Hepatocyte (in vitro differentiated cells): Measurements from ENCODE around the gene CYP8B1. TPM values are rescaled to one million over a fixed set of nuclear protein-coding genes. Genes with fewer than 3 reads are reported as not detected.

Experiments
- DNase-seq: peaks from one replicate; pipeline ENCODE4 v3.0.0-alpha.2; 2016; ENCODE audit warnings: low spot score
- H2AFZ ChIP-seq: fragments of 200-600 bp; sonication (generic); 2 replicates; pipeline ENCODE4 v1.6.0; 2016; ENCODE audit warnings: antibody characterized with exemption, mild to moderate bottlenecking
- H3K27ac ChIP-seq: fragments of 200-600 bp; sonication (generic); 2 replicates; pipeline ENCODE4 v1.5.1; 2016; ENCODE audit warnings: mild to moderate bottlenecking
- H3K27me3 ChIP-seq: fragments of 200-600 bp; sonication (generic); 2 replicates; pipeline ENCODE4 v1.6.1; 2016
- H3K36me3 ChIP-seq: fragments of 200-600 bp; sonication (generic); replicated peaks from 2 replicates; pipeline ENCODE4 v1.5.1; 2016; ENCODE audit warnings: low read depth; ENCODE audit not compliant: insufficient read depth
- H3K4me1 ChIP-seq: fragments of 200-600 bp; sonication (generic); 2 replicates; pipeline ENCODE4 v1.5.1; 2016; ENCODE audit warnings: mild to moderate bottlenecking, moderate library complexity; ENCODE audit not compliant: insufficient read depth
- H3K4me2 ChIP-seq: fragments of 200-600 bp; sonication (generic); 2 replicates; pipeline ENCODE4 v1.6.0; 2016
- H3K4me3 ChIP-seq: fragments of 200-600 bp; sonication (generic); 2 replicates; pipeline ENCODE4 v1.5.1; 2016; ENCODE audit warnings: mild to moderate bottlenecking
- H3K79me2 ChIP-seq: fragments of 200-600 bp; sonication (generic); 2 replicates; pipeline ENCODE4 v1.6.0; 2017; ENCODE audit warnings: mild to moderate bottlenecking
- H3K9me2 ChIP-seq: fragments of 200-600 bp; sonication (generic); replicated peaks from 2 replicates; pipeline ENCODE4 v1.6.0; 2017; ENCODE audit warnings: mild to moderate bottlenecking; ENCODE audit not compliant: insufficient read depth
- H3K9me3 ChIP-seq: fragments of 200-600 bp; sonication (generic); 2 replicates; pipeline ENCODE4 v1.5.1; 2016; ENCODE audit warnings: low read depth, mild to moderate bottlenecking
- H4K20me1 ChIP-seq: fragments of 200-600 bp; sonication (generic); 2 replicates; pipeline ENCODE4 v1.6.0; 2016; ENCODE audit warnings: mild to moderate bottlenecking; ENCODE audit not compliant: insufficient read depth, poor library complexity, severe bottlenecking
- EZH2 ChIP-seq: fragments of 200-600 bp; sonication (generic); IDR thresholded peaks from 2 replicates; pipeline ENCODE4 v1.6.1; 2016; ENCODE audit warnings: antibody characterized with exemption, mild to moderate bottlenecking, borderline replicate concordance
- EZH2phosphoT487 ChIP-seq: fragments of 200-600 bp; sonication (generic); IDR thresholded peaks from one replicate; pipeline ENCODE4 v1.6.1; 2018; ENCODE audit warnings: antibody characterized with exemption, mild to moderate bottlenecking, low read depth, moderate library complexity; ENCODE audit not compliant: unreplicated experiment, severe bottlenecking
- WGBS: methylation state at CpG from one replicate; pipeline ENCODE4 v1.1.6; 2016; ENCODE audit warnings: low lambda C conversion rate; ENCODE audit errors: missing lambda C conversion rate; 5-methylcytosine and 5-hydroxymethylcytosine counted together
- polyA plus RNA-seq: library from polyadenylated mRNA; unstranded; fragments of >200 nt; fragmentation: Nextera tagmentation; extraction: Ambion mirVana; gene quantifications from 2 replicates; pipeline ENCODE4 v1.2.1, GENCODE V29; 2016
- total RNA-seq: library from RNA; depleted of rRNA; stranded (reverse); fragments of >200 nt; gene quantifications from 2 replicates; pipeline ENCODE4 v1.2.3, GENCODE V29; 2014
- TF ChIP-seq, protein P1 (sequence below): fragments of 200-600 bp; sonication (generic); IDR thresholded peaks from 2 replicates; pipeline ENCODE4 v1.5.1; 2016; ENCODE audit warnings: antibody characterized with exemption, mild to moderate bottlenecking; ENCODE audit not compliant: poor library complexity

Gene CYP8B1
- total and polyA plus RNA-seq, 2 experiments from 2014 or later, result 4.5 to 5.7 TPM

DNA sequence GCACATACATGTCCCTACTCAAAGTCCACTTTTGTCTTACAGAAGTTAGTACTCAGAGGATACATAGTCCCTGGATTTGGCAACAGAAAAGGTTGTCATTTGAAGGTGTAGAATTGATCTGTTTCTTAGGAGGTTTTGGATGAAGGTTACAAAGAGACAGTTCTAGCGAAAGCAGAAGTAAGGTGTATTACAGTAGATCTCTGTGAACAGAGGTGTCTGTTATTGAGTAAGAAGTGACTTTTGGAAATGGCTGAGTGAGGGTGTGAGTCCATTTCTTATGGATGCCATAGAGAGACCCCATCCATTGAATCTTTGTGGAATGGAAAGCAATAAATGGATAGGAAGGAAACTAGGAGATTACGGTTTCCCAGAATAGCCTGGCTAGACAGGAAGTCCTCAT lies 35.9 kb upstream of the CYP8B1 start:
- 100% methylated on average over 2 of the region's 2 CpGs for WGBS
- Histone ChIP-seq H3K27ac (no peak overlapping the region), H2AFZ (no peak overlapping the region), H3K4me1 (no peaks in the 10 kb centered on the region), H3K9me2 (no peaks in the 10 kb centered on the region), H3K4me2 (no peak overlapping the region), H3K36me3 (no peaks in the 10 kb centered on the region), H3K79me2 (no peaks in the 10 kb centered on the region), H3K9me3 (peaks cover 3% of the 10 kb centered on the region), H3K27me3 (no peaks in the 10 kb centered on the region), H4K20me1 (no peaks in the 10 kb centered on the region), H3K4me3 (no peak overlapping the region)
- TF ChIP-seq, protein P1, sequence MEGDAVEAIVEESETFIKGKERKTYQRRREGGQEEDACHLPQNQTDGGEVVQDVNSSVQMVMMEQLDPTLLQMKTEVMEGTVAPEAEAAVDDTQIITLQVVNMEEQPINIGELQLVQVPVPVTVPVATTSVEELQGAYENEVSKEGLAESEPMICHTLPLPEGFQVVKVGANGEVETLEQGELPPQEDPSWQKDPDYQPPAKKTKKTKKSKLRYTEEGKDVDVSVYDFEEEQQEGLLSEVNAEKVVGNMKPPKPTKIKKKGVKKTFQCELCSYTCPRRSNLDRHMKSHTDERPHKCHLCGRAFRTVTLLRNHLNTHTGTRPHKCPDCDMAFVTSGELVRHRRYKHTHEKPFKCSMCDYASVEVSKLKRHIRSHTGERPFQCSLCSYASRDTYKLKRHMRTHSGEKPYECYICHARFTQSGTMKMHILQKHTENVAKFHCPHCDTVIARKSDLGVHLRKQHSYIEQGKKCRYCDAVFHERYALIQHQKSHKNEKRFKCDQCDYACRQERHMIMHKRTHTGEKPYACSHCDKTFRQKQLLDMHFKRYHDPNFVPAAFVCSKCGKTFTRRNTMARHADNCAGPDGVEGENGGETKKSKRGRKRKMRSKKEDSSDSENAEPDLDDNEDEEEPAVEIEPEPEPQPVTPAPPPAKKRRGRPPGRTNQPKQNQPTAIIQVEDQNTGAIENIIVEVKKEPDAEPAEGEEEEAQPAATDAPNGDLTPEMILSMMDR, result no peak
- TF ChIP-seq EZH2 (no peak), EZH2phosphoT487 (no peak)
- DNase-seq, result no peak

DNA sequence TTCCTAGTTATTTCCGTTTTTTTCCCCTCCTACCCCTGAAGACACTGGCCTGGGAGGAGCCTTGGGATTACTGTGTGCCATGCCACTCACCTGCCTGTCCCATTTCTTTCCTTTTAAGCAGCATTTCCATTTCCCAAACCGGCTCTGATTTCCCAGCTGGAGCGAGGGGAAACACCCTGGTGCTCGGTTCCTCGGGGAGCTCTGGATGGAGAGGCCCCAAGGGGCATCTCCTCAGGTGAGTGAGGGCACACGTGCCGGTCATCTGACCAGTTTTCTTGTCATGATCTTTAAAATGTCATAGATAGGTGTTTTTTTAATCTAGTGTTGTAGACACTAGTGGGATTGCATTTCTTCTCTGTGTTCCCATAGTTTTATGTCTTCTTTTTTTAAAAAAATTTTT lies 33.0 kb upstream of the CYP8B1 start:
- TF ChIP-seq, protein P1, result no peak
- no peak for TF ChIP-seq EZH2phosphoT487
- TF ChIP-seq EZH2, result no peak
- Histone ChIP-seq H3K4me2 (no peak overlapping the region), H4K20me1 (no peaks in the 10 kb centered on the region), H3K4me3 (no peak overlapping the region), H3K9me3 (no peaks in the 10 kb centered on the region), H3K4me1 (no peaks in the 10 kb centered on the region), H2AFZ (no peak overlapping the region), H3K27me3 (no peaks in the 10 kb centered on the region), H3K79me2 (no peaks in the 10 kb centered on the region), H3K36me3 (no peaks in the 10 kb centered on the region), H3K9me2 (no peaks in the 10 kb centered on the region), H3K27ac (no peak overlapping the region)
- WGBS, result 82% methylated on average over 7 of the region's 7 CpGs
- DNase-seq, result no peak

DNA sequence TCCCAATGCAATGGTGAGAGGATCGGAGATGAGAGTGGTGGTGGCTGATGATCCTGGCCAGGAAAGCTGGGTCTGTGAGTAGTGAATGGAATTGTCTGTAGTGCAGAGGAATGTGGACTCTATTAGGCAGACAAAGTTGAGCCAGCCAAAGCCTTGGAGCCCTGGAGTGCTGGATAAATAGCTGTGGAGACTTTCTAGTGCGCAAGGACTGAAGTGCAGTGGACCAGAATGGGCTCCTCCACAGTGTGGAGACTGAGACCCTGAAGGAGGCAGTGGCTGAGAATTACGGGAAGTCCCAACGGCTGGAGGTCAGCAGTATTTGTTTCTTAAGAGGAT lies 31.1 kb upstream of the CYP8B1 start:
- 79% methylated on average over 4 of the region's 4 CpGs for WGBS
- Histone ChIP-seq H3K27me3 (no peaks in the 10 kb centered on the region), H3K9me3 (no peaks in the 10 kb centered on the region), H3K4me2 (no peak overlapping the region), H3K9me2 (no peaks in the 10 kb centered on the region), H3K36me3 (no peaks in the 10 kb centered on the region), H3K4me3 (no peak overlapping the region), H3K79me2 (no peaks in the 10 kb centered on the region), H3K27ac (no peak overlapping the region), H2AFZ (no peak overlapping the region), H4K20me1 (no peaks in the 10 kb centered on the region), H3K4me1 (no peaks in the 10 kb centered on the region)
- no peak for TF ChIP-seq EZH2phosphoT487
- no peak for TF ChIP-seq EZH2
- TF ChIP-seq, protein P1, result no peak
- no peak for DNase-seq
